Adrenal gland (tissue), 5 donors: ENCODE data around the gene BRSK1.
A peak's percentile ranks its signal among the peaks of the same experiment; 100 is the strongest.

Experiments
- POLR2A ChIP-seq, 2 donors: fragments of 450-650 bp; IDR thresholded peaks; one replicate each; pipeline ENCODE4 v1.6.1; 2017; ENCODE audit warnings: antibody characterized with exemption in 2 of 2, mild to moderate bottlenecking in 2 of 2, moderate library complexity in 1 of 2
- TF ChIP-seq, protein P1 (sequence below), 6 experiments: fragments of 450-650 bp in 4 of 6; fragments of 200-600 bp in 2 of 6; sonication (generic) in 1 of 6; IDR thresholded peaks; 1 replicate in 5 of 6; 2 replicates in 1 of 6; pipeline versions ENCODE4 v1.5.1 to v1.8.0; 2016 to 2021; ENCODE audit warnings: antibody characterized with exemption in 6 of 6, mild to moderate bottlenecking in 2 of 6, moderate library complexity in 1 of 6
- donor health status: DM: no; HTN: no; CAD: no.

DNA sequence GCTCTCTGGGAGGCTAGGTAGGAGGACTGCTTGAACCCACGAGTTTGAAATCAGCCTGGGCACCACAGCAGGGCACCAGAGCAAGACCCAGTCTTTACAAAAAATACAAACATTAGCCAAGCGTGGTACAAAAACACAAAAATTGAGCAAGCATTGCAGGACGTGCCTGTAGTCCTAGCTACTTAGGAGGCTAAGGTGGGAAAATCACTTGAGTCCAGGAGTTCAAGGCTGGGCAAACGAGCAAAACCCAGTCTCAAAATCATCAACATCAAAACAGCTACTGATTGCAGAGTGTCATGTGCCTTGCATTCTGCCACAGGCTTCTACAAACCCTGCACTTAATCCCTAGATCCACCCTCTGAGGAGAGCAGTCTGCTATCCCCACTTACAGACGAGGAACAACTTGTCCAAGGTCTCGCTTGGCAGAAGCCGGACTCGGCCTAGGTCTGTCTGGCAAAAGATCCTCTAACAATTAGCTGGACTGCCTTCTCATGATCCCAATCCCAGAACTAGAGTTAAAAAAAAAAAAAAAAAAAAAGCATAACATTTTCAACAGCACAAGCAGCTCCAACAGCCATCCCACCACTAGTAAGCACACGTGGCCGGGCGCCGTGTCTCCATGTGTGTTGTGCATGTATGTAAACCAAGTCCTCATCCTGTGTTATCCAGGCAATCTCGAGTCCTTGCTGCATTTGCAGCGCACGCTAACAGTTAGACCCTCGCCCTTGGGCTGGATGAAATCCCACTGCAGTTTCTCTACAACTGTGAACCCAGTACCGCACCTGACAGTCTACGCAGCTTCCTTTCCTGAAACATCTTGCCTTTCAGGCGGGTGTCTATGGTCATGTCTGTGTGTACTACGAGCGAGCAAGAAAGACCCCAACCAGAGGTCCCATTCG is 27.0 kb upstream of the BRSK1 start:
- TF ChIP-seq POLR2A (IDR thresholded peaks at IDR 0.05): peak in 1 of 2 donors; percentile 42
- TF ChIP-seq, protein P1, sequence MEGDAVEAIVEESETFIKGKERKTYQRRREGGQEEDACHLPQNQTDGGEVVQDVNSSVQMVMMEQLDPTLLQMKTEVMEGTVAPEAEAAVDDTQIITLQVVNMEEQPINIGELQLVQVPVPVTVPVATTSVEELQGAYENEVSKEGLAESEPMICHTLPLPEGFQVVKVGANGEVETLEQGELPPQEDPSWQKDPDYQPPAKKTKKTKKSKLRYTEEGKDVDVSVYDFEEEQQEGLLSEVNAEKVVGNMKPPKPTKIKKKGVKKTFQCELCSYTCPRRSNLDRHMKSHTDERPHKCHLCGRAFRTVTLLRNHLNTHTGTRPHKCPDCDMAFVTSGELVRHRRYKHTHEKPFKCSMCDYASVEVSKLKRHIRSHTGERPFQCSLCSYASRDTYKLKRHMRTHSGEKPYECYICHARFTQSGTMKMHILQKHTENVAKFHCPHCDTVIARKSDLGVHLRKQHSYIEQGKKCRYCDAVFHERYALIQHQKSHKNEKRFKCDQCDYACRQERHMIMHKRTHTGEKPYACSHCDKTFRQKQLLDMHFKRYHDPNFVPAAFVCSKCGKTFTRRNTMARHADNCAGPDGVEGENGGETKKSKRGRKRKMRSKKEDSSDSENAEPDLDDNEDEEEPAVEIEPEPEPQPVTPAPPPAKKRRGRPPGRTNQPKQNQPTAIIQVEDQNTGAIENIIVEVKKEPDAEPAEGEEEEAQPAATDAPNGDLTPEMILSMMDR (IDR thresholded peaks at IDR 0.05): no peak
